Neural progenitor cell (in vitro differentiated cells): ENCODE data around the gene YOD1. TPM values are rescaled to one million over a fixed set of nuclear protein-coding genes. Genes with fewer than 3 reads are reported as not detected.
A peak's percentile ranks its signal among the peaks of the same experiment; 100 is the strongest.

Experiments used
- DNase-seq: peaks from one replicate; pipeline ENCODE4 v3.0.0-alpha.2; 2016; ENCODE audit warnings: low spot score
- H2AFZ ChIP-seq: fragments of 200-600 bp; sonication (generic); replicated peaks from 2 replicates; pipeline ENCODE4 v1.6.1; 2016; ENCODE audit warnings: antibody characterized with exemption
- H3F3A ChIP-seq: fragments of 200-600 bp; sonication (generic); 2 replicates; pipeline ENCODE4 v1.6.1; 2016; ENCODE audit warnings: antibody characterized with exemption, low read depth
- H3K27ac ChIP-seq: fragments of 200-600 bp; sonication (generic); 2 replicates; pipeline ENCODE4 v1.5.1; 2016; ENCODE audit warnings: mild to moderate bottlenecking
- H3K27me3 ChIP-seq: fragments of 200-600 bp; sonication (generic); 2 replicates; pipeline ENCODE4 v1.6.1; 2016; ENCODE audit warnings: mild to moderate bottlenecking, moderate library complexity
- H3K36me3 ChIP-seq: fragments of 200-600 bp; sonication (generic); 2 replicates; pipeline ENCODE4 v1.5.1; 2016
- H3K4me1 ChIP-seq: fragments of 200-600 bp; sonication (generic); 2 replicates; pipeline ENCODE4 v1.6.1; 2016; ENCODE audit warnings: mixed run types
- H3K4me2 ChIP-seq: fragments of 200-600 bp; sonication (generic); 2 replicates; pipeline ENCODE4 v1.6.1; 2016
- H3K4me3 ChIP-seq: fragments of 200-600 bp; sonication (generic); 2 replicates; pipeline ENCODE4 v1.5.1; 2016
- H3K79me2 ChIP-seq: fragments of 200-600 bp; sonication (generic); 2 replicates; pipeline ENCODE4 v1.6.1; 2016; ENCODE audit warnings: low read depth
- H3K9ac ChIP-seq: fragments of 200-600 bp; sonication (generic); 2 replicates; pipeline ENCODE4 v1.6.1; 2016
- H3K9me3 ChIP-seq: fragments of 200-600 bp; sonication (generic); 2 replicates; pipeline ENCODE4 v1.5.1; 2016; ENCODE audit warnings: low read depth
- H4K20me1 ChIP-seq: fragments of 200-600 bp; sonication (generic); 2 replicates; pipeline ENCODE4 v1.6.1; 2016; ENCODE audit warnings: low read depth
- H3K27ac Mint-ChIP-seq: 3 replicates; pipeline ENCODE4 v1.8.0; 2021; ENCODE audit warnings: mixed read lengths
- H3K27me3 Mint-ChIP-seq: 2 replicates; pipeline ENCODE4 v1.8.0; 2022; ENCODE audit warnings: low read depth, mild to moderate bottlenecking, inconsistent platforms, moderate library complexity, mixed read lengths; ENCODE audit not compliant: insufficient read depth
- H3K36me3 Mint-ChIP-seq: 3 replicates; pipeline ENCODE4 v1.8.0; 2021; ENCODE audit warnings: mixed read lengths
- H3K4me1 Mint-ChIP-seq: 3 replicates; pipeline ENCODE4 v1.8.0; 2021; ENCODE audit warnings: mixed read lengths
- H3K4me3 Mint-ChIP-seq: 3 replicates; pipeline ENCODE4 v1.8.0; 2021; ENCODE audit warnings: mild to moderate bottlenecking, moderate library complexity, mixed read lengths
- H3K9me3 Mint-ChIP-seq: 3 replicates; pipeline ENCODE4 v1.8.0; 2020; ENCODE audit warnings: mixed read lengths
- CTCF ChIP-seq: fragments of 200-600 bp; sonication (generic); IDR thresholded peaks from 2 replicates; pipeline ENCODE4 v1.5.1; 2017; ENCODE audit warnings: antibody characterized with exemption, mild to moderate bottlenecking
- EZH2 ChIP-seq: fragments of 200-600 bp; sonication (generic); IDR thresholded peaks from 2 replicates; pipeline ENCODE4 v1.6.1; 2017; ENCODE audit warnings: antibody characterized with exemption, mild to moderate bottlenecking, moderate library complexity
- EZH2phosphoT487 ChIP-seq: fragments of 200-600 bp; sonication (generic); IDR thresholded peaks from 2 replicates; pipeline ENCODE4 v1.6.1; 2017; ENCODE audit warnings: antibody characterized with exemption
- total RNA-seq: library from RNA; depleted of rRNA; stranded (reverse); fragments of >200 nt; gene quantifications from 2 replicates; pipeline ENCODE4 v1.2.3, GENCODE V29; 2015; ENCODE audit warnings: low replicate concordance

Gene YOD1
- total RNA-seq, result 17.7 and 27.0 TPM in 2 replicates

- peaks cover 42% of the 10 kb centered on the region for H3K4me1 Mint-ChIP-seq
- H3K9me3 Mint-ChIP-seq, result no peaks in the 10 kb centered on the region
- Histone ChIP-seq H3K4me3 (peak within 1 kb of the TSS; percentile 69), H3F3A (peaks cover 27% of the 10 kb centered on the region), H3K4me2 (peak within 1 kb of the TSS; percentile 89), H3K27me3 (peaks cover 14% of the 10 kb centered on the region), H3K9ac (peak within 1 kb of the TSS; percentile 87), H3K36me3 (no peaks in the 10 kb centered on the region), H3K27ac (peak within 1 kb of the TSS; percentile 89), H4K20me1 (peaks cover 27% of the 10 kb centered on the region), H3K79me2 (peaks cover 42% of the 10 kb centered on the region), H3K9me3 (no peaks in the 10 kb centered on the region), H2AFZ (peak within 1 kb of the TSS; percentile 87), H3K4me1 (peaks cover 28% of the 10 kb centered on the region)
- peak within 1 kb of the TSS; percentile 95 for H3K4me3 Mint-ChIP-seq
- peaks cover 11% of the 10 kb centered on the region for H3K36me3 Mint-ChIP-seq
- H3K27ac Mint-ChIP-seq, result peak within 1 kb of the TSS; percentile 97
- TF ChIP-seq EZH2 (no peak), CTCF (no peak), EZH2phosphoT487 (peak; percentile 8)
- peak; percentile 42 for DNase-seq
- peaks cover 11% of the 10 kb centered on the region for H3K27me3 Mint-ChIP-seq
Measured at GRCh38 chr1:207051191-207051943, at the start of gene YOD1. YOD1 (minus strand) TSS chr1:207051208; CDS start chr1:207051030, 178 bp downstream.

- Histone ChIP-seq H2AFZ (no peak overlapping the region), H3K27ac (no peak overlapping the region), H3K36me3 (no peaks in the 10 kb centered on the region), H3K4me2 (no peak overlapping the region), H3F3A (no peaks in the 10 kb centered on the region), H3K79me2 (no peaks in the 10 kb centered on the region), H3K4me1 (no peaks in the 10 kb centered on the region), H3K4me3 (no peak overlapping the region), H3K27me3 (no peaks in the 10 kb centered on the region), H3K9ac (no peak overlapping the region), H3K9me3 (no peaks in the 10 kb centered on the region), H4K20me1 (no peaks in the 10 kb centered on the region)
- TF ChIP-seq CTCF (no peak), EZH2 (no peak), EZH2phosphoT487 (no peak)
- DNase-seq, result no peak
- Mint-ChIP-seq H3K27ac (no peak overlapping the region), H3K36me3 (no peaks in the 10 kb centered on the region), H3K27me3 (no peaks in the 10 kb centered on the region), H3K4me3 (no peak overlapping the region), H3K4me1 (no peaks in the 10 kb centered on the region), H3K9me3 (peaks cover 8% of the 10 kb centered on the region)
Measured at GRCh38 chr1:207097871-207098324, 46.9 kb upstream of the YOD1 start.

- H3K9ac ChIP-seq, result no peak overlapping the region
- DNase-seq, result no peak
- H2AFZ ChIP-seq, result no peak overlapping the region
- H3K27me3 Mint-ChIP-seq, result no peaks in the 10 kb centered on the region
- H3K36me3 Mint-ChIP-seq, result no peaks in the 10 kb centered on the region
- no peaks in the 10 kb centered on the region for H3K4me1 Mint-ChIP-seq
- no peaks in the 10 kb centered on the region for H3F3A ChIP-seq
- no peaks in the 10 kb centered on the region for H3K27me3 ChIP-seq
- H3K27ac Mint-ChIP-seq, result no peak overlapping the region
- H4K20me1 ChIP-seq, result no peaks in the 10 kb centered on the region
- H3K9me3 Mint-ChIP-seq, result peaks cover 6% of the 10 kb centered on the region
- H3K36me3 ChIP-seq, result no peaks in the 10 kb centered on the region
- no peaks in the 10 kb centered on the region for H3K79me2 ChIP-seq
- TF ChIP-seq EZH2 (no peak), CTCF (no peak), EZH2phosphoT487 (no peak)
- H3K27ac ChIP-seq, result no peak overlapping the region
- no peak overlapping the region for H3K4me3 Mint-ChIP-seq
- H3K4me3 ChIP-seq, result no peak overlapping the region
- no peak overlapping the region for H3K4me2 ChIP-seq
- no peaks in the 10 kb centered on the region for H3K9me3 ChIP-seq
- H3K4me1 ChIP-seq, result no peaks in the 10 kb centered on the region
Measured at GRCh38 chr1:207093944-207094343, 42.9 kb upstream of the YOD1 start.
